ENCODE data around the gene ADARB2.

The ADARB2 gene

DNA sequence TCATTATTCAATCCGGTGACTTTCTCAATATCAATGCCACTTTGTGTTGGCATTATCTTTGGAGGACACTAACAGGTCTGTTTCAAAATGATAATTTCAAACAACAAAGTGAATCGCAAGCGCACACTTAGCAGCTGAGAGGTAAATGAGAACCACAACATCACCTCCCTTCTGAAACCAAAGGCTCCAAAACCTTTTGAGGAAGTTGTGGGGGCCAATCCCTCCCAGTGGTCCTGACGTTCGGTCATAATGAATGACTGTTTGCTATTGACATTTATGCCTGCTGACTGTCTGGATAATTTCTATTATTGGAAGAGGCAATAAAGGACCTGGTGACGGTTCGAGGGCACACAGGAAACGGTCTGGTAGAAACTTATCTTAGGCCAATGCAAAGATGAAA, 1.8 kb downstream of the ADARB2 start:
- DNase-seq (ENCODE audit: low read depth): no peak

DNA sequence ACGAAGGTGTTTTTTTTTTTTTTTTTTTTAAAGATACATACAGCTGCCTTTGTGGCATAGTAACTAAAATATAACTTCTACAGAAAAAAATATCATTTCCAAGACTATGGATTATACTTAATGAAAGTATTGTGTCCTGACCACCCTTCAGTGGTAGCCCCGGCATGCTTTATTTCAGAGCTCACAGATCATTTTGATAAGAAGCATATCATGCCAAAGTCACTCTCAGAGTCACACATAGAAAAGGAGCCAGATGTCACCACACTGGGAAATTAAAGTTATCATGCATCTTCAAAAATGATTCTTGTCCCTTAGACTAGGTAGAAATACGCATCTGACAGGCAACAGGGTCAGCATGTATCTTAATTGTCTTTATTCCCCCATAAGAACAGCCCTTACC, 3.0 kb downstream of the ADARB2 start:
- DNase-seq (ENCODE audit: low read depth): no peak

DNA sequence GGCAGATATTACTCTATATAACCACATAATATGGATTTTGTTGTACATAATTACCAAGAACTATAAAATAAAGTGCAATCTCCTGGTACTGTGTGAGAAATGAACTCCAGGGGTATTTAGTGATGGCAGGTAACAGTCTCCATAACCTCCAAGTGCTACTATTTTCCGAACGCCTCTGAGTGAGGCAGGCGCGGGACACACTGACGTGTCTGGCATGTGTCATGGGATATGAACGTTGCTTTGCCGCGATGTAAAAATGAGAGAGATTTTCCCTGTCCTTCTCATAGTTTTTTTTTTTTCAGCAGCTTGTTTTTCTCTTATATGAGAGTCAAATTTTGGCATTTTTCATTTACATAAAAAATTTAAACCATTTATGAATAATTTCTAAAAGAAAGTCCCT, 3.6 kb downstream of the ADARB2 start:
- no peak for DNase-seq (ENCODE audit: low read depth)

DNA sequence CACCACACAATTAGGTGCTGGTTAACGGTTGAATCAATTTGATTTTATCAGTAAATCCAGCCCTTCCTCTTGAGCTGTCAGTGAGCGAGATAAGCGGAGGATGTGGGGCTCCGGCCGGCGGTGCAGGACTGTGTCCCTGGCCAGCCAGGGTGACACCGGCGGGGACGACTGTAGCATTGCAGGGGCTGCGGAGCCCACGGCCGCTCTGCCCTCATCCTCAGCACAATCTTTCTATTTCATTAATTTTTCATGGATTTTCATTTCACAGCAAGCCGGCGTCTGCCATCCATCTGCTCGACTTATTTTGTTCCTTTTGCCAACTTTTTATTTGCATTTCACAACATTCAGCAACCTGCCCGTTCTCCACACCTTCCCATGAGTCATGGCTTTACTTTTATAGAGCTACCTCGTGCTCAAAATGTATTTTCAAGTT, 4.7 kb downstream of the ADARB2 start:
- no peak for DNase-seq (ENCODE audit: low read depth)

DNA sequence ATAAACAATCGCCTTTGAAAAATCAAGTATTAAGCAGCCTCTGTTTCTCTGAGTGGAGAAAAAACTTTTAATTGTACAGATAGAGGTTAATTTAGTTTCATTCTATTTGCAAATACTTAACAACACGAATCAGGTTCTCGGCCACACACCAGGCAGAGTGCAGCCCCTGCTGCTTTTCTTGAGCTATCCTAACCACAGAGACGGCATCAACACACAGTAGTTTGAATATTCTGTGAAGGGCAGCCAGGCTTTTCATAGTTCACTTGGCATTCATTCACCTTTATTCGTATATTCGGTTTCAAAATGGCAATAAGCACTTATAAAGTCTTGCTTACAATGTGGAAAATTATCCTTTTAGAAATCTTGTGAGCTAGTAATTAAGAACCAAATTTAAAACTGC, 5.7 kb downstream of the ADARB2 start:
- no peak for DNase-seq (ENCODE audit: low read depth)

DNA sequence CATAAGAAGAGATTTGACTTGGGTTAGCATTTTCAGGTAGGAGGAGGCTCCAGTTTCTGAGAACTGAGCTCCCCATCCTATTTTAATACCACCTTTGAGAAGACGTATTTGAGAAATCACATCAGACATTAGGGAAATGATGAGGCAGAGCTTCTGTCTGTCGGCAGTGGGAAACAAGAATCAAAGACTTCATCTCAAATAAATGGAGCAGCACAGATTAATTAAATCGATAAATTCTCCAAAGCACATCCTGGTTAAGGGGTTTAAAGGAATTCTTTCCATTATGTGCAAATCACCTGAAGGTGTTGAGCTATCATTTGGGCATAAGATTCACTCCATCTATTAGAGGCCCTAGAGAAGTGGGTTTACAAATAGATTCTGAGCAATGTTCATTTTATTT, 7.6 kb downstream of the ADARB2 start:
- DNase-seq (ENCODE audit: low read depth): no peak

DNA sequence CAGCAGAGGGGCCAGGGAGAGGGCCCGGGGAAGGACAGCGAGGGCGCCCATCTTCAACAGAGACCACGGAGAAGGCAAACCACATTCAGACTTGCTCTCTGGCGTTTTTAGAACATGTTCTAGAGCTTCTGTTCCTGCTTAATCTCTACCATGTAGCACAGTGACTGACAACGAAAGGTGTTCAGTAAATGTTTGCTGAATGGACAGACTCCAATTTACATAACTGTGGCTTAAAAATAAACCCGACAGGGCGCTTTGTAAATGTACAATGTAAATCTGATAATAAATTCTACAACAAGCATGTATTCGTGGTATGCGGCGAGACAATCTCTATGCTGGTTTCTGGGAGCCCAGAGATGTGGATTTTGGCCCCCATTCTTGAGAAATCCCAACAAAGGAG, 10.5 kb downstream of the ADARB2 start:
- DNase-seq (ENCODE audit: low read depth): no peak

DNA sequence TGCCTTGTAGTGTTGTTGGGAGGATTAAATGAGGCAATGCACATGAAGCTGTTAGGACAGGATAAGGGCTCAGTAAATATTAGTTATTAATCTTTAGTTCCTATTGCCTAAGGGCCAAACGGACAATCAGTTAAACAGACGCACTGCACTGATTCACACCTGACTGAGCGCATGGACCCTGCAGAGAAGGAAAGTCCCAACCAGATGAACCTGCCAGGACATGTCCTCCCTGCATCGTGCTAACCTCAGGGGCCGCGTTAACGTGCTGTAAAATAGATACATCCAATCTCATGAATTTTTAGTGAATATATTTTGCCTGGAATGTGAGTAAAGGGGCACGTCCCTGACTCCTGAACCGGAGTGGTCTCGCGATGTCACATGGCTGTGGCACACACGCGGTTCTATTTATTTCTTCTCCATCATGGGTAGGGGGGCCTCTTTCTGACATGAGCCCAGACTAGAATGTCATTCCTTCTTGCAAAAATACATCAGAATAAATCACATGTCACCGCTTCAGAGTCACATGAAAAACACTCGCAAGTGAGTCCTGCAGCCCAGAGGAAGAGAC, 12.3 kb downstream of the ADARB2 start:
- DNase-seq (ENCODE audit: low read depth): no peak

DNA sequence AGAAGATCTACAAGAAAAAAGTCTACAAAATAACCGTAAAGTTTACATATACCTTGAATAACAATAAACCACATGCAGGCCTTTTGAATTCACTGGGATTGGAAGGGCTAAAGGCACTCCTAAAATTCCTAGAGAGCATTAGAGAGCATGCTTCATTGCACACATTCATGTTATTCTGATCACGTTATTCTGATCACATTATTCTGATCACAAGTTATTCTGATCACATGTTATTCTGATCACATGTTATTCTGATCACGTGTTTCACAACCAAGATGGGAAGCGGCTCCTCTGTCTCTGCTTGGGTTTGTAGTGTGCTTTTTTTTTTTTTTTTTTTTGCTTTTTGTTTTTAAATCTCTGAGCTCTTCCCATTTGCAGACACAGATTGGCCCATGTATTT, 20.5 kb downstream of the ADARB2 start:
- DNase-seq (ENCODE audit: low read depth): no peak

DNA sequence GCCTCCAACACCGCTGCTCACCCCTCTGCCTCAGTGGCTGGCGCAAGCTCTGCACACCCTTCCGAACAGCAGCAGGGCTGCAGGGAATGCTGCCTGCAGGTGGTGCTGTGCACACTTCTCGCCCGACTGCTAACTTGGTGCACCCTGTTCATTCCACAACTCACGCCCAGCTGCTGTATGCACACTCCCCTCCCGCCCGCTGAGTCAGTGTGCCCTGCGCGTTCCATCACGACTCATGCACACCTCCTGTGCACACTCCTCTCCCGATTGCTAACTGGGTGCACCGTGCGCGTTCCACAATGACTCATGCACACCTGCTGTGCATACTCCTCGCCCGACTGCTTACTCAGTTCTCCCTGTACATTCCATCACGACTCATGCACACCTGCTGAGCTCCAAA, 21.5 kb downstream of the ADARB2 start:
- DNase-seq (ENCODE audit: low read depth): no peak

DNA sequence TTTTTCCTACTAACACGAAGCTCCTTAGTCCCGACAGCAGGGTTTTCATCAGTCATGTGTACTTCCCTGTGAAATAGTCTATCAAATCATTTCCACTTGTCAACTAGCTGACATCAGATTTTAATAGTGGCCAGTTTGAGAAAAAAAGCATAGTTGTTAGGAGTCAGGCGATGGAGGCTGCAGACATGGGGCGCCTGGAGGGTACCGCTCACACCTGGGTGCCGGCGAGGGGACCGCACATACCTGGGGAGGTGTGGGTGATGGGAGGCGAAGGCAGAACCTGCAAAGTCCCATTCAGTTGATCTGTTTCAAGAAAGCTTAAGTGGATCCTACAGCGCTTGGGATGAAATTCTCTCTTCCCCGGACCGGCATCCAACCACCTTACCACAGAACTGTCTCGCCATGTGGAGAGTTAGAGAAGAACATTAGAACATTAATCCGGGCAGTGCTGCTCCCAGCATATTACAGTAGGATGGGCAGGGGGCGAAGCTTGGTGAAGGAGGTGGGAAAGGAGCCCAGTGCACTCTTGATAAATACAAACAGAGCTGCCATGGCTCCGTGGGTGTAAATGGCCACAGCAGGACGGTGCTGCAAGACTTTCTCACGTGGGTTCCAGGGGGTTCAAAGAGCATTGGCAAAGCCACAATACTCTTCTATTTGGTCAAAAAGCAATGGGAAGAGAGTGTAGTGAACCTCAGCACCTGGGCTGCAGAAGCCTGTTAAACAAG, 24.2 kb downstream of the ADARB2 start:
- no peak for DNase-seq (ENCODE audit: low read depth)

DNA sequence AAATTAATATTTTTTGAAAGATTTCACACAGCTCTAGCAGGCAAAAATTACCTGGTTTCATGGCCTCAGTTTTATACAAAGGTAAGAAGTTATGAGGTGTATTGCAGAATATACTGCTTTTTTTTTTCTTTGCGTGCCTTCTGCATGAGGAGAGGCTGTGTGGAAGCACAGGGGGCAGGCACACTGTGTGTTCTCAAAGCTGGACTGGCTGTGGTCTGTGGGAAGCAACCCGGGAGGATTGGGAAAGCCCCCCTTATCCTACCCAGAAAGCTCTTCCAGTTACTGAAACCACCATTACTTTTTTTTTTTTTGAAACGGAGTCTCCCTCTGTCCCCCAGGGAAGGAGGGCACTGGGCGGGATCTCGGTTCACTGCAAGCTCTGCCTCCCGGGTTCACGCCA, 25.0 kb downstream of the ADARB2 start:
- no peak for DNase-seq (ENCODE audit: low read depth)

DNA sequence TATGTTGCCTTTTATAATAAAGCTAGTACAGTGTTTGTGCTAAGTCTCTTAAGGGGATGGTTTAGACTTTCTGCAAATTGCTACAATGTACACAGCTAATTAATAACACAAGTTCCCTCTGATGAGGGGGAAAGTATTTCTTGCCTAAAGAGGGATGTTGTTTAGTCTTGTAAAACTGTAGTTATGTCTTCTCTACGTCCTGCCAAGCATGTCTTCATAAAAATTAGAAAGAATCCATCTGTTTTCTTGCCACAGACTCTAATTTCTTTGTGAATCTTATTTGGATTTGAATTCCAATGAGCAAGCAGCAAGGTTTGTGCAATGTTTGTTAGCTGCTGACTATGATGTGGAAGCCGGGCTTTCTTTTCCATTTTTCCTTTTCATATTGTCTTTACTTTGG, 28.2 kb downstream of the ADARB2 start:
- no peak for DNase-seq (ENCODE audit: low read depth)

DNA sequence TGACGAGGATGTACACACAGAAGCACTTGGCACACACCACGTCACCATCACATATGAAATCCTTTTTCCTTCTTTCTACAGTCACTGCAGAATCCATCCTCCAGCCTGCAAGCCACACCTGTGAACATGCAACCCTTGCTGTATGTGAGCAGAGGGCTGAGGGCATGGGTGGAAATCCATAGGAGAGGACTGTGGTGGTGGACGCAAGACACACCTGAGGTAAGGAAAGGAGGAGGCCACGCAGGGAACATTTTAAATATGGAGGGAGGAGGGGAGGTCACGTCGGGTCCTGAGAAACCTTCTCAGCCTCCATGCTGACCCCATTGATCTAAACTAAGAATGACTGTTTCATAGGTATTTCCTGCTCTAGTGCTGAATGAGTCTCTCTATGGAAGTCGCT, 28.6 kb downstream of the ADARB2 start:
- DNase-seq (ENCODE audit: low read depth): no peak

DNA sequence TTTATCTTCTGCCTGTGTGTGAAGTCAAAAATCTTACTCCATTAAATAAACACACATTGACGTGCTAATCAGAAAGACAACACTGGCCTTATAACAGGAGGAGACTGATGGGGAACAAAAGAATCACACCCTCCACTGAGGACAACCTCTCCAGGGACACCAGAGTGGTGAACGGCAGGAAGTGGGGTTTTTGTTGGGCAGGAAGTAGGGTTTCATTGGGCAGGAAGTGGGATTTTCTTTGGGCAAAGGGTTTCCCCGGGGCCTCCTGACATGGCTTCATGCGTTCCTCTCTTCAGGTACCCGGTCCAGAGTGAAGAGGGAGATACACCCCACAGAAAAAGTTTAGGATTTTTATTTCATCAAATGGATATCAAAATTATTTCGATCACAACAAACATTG, 30.6 kb downstream of the ADARB2 start:
- no peak for DNase-seq (ENCODE audit: low read depth)

DNA sequence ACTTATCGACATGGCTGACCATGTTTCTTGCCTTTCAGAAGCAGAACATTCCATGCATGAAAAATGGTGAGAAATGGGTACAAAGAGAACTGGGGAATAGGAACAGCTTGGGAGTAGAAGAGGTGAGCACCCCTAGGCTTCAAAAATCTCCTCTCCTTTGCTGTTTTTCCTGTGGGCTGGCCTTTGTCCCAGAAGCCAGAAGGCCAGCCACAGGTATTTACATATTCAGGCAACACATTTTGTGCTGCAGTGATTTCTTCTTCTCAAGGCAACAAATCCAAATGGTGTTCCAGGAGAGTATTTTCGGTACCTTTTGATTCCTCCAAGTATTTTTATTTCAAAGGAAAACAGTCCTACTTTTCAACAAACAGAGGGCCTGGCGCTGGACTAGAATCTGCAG, 31.1 kb downstream of the ADARB2 start:
- DNase-seq (ENCODE audit: low read depth): no peak

DNA sequence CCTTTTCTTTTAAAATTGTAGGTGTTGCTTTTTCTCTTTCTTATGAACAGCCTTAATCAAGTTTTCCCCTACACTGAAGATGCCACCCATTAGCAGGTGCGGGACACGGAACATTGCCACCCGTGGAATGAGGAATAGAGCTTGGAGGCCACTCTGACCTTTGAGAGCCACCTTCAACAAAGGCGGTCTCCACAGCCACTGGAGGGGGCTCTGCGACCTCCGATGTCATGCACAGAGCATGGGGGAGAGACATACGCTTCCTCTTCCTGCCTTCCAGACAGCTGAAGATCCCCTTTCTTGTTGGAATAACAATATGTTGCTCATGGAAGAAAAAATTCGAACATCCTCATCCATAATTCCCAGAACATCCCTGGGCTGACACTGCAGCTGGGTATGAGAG, 39.1 kb downstream of the ADARB2 start:
- no peak for DNase-seq (ENCODE audit: low read depth)

DNA sequence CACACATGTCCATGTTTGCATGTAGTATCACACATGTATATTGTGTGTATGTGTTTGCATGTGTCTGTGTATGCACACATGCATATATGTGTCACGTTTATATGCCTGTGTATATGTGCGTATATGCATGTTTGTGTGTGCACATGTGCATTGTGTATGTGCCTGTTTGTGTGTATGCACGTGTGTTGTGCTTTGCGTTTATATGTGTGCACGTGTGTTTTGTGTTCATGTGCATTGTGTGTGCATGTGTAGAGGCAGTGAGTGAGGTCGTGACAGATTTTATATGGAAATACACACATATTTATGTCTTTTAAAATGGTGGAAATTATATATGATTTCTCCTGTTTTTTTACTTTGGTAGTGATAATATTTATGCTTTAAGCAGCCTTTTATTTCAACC, 41.2 kb downstream of the ADARB2 start:
- no peak for DNase-seq (ENCODE audit: low read depth)

DNA sequence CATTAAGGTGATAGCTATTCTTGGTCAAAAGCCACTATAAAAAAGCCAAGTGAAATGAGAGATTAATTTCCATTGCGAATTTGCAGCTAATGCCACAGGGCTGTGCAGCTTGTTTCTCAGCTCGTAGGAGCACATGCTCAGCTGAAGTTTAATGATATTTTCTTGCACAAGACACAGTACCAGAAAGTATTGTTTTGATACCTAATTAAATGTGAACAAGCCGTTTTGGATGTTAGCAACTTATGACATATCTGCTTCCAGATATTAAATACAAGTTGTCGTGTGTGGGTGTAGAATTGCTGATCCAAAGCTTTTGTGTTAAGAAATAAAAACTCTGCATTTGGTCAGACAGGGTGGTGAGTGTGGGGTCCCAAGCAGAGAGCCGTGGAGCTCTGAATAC, 47.2 kb downstream of the ADARB2 start:
- no peak for DNase-seq (ENCODE audit: low read depth)

DNA sequence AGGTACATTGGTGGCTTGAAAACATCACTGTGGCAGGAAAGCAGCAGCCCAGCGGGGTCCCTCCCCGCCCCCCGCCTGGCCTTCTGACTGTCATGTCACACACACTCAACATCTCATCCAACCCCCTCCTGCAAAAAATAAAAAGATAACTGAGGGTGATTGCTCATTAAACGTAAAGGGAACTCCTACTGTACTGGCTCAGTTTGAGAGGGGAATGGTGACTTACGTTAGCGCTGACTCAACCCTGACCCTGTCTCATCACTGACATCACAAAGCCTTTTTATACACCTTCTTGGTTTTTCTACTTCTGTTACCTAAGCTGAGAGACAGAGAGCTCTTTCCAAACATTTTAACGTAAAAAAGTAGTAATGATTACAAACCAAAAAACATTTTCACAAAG, 48.8 kb downstream of the ADARB2 start:
- no peak for DNase-seq (ENCODE audit: low read depth)

DNA sequence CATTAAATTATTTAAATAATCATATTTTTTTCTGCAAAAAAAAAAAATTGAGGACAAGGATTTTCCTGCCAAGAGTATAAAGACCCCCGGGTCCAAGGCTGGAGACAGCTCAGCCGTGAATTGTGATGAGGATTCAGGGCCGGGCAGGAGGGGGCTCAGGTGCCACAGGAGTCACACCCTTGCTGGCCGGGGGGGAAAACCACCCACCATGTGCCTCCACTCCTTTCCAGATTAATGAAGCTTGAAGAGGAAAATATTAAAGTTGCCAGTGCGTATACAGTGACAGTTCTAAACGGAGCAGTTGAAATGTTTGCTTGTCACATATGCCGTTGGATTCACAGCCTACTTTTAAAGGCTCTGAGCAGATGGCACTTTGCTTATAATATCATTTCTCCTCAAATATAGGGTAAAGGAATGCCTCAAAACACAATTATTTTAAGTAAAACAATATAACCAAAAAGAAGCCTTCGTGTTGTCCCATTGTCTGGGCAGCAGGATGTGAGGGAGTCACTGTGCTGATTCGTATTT, 49.6 kb downstream of the ADARB2 start:
- DNase-seq (ENCODE audit: low read depth): no peak

DNA sequence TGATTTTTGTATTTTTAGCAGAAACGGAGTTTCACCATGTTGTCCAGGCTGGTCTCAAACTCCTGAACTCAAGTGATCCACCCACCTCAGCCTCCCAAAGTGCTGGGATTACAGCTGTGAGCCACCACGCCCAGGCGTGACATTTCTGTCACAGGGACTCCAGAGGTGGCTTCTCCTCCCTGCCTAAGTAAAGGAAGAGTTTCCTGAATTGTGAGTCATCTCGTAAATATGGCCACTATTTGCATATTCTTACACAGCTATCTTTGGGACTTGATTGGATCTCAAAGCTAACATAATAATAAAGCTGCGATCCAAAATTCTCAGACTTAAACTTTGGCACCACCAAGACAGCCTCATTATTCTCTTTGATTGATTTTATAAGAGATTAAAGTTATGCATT, 50.1 kb downstream of the ADARB2 start:
- no peak for DNase-seq (ENCODE audit: low read depth)

DNA sequence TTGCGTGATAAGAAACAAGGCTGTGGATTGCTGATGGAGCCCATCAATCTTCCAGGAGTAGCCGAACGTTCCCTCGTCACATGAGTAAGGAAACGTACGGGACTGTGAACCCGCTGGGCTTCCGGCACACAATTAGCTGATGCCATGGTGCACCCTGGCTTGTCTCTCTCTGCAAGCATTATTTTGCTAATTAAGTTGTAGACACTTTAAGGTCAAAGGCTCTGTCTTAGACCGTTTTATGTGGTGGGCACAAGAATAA, 50.9 kb downstream of the ADARB2 start:
- no peak for DNase-seq (ENCODE audit: low read depth)

DNA sequence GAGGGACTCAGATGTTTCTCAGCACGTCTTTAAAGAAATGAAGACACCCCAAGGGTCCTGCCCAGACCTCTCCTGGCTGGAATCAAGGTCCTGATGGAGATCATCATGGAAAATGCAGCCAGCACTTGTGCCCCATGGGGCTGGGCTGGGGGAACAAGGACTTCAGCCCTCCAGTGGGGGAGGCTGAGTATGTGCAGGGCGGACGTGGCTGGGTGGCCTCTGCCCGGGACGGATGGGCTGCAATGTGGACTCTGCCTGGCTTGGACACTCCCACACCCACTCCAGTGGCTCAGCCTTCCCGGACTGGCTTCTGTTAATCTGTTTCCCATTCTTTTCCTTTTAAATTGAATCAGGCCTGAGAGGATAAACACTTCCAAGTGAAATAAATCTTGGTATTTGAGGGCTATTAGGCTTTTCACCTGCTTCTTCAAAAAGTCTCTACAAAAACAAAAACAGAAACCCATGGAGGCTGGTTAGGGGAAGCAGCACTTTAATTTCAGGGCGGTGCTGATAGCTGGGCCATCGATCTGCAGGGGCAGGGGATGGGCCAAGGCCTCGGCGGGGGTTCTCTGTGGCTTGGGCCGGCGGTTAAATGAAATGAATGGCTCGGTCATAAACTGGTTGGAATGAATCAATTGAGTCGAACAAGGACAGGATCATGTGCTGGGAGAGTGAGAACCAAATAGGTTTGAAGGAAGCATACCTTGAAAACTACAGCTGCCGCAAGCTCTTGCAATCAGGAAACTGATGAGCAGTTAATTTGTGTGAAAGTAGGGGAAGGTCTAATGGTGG, 51.4 kb downstream of the ADARB2 start:
- DNase-seq (ENCODE audit: low read depth): no peak
